OCI-LY1 (cell line): Measurements from ENCODE around the gene SLC39A6.
"Not testable (repeated sequence)": the region's sequence is repeated elsewhere in the genome, so short reads cannot be mapped to it uniquely, and the experiment has no call there.

ENCODE experiments used
- H2AFZ ChIP-seq: fragments of 200-600 bp; sonication (generic), shearing (Covaris generic); 2 replicates; pipeline ENCODE4 v1.6.0; 2014; ENCODE audit warnings: antibody characterized with exemption, mild to moderate bottlenecking, low read length
- H3F3A ChIP-seq: fragments of 200-600 bp; sonication (generic), shearing (Covaris generic); 2 replicates; pipeline ENCODE4 v1.6.0; 2014; ENCODE audit warnings: mild to moderate bottlenecking, antibody characterized with exemption, low read length, moderate library complexity; ENCODE audit not compliant: insufficient read depth
- H3K27ac ChIP-seq: fragments of 200-600 bp; sonication (generic); 2 replicates; pipeline ENCODE4 v1.5.1; 2014; ENCODE audit warnings: low read length, mixed run types, mild to moderate bottlenecking, low read depth; ENCODE audit not compliant: poor library complexity, severe bottlenecking
- H3K27me3 ChIP-seq: fragments of 200-600 bp; sonication (generic); 2 replicates; pipeline ENCODE4 v1.6.0; 2014; ENCODE audit warnings: antibody characterized with exemption, mild to moderate bottlenecking, low read length, moderate library complexity; ENCODE audit not compliant: insufficient read depth
- H3K36me3 ChIP-seq: fragments of 200-600 bp; sonication (generic); 2 replicates; pipeline ENCODE4 v1.6.1; 2014; ENCODE audit warnings: mild to moderate bottlenecking, antibody characterized with exemption, low read length, moderate library complexity, mixed read lengths; ENCODE audit not compliant: insufficient read depth
- H3K4me1 ChIP-seq: fragments of 200-600 bp; sonication (generic); 2 replicates; pipeline ENCODE4 v1.5.1; 2014; ENCODE audit warnings: mild to moderate bottlenecking, low read length, moderate library complexity; ENCODE audit not compliant: insufficient read depth, severe bottlenecking
- H3K4me2 ChIP-seq: fragments of 200-600 bp; sonication (generic), shearing (Covaris generic); 2 replicates; pipeline ENCODE4 v1.6.1; 2014; ENCODE audit warnings: low read length
- H3K4me3 ChIP-seq: fragments of 200-600 bp; sonication (generic); 2 replicates; pipeline ENCODE4 v1.5.1; 2014; ENCODE audit warnings: low read length, low read depth, mild to moderate bottlenecking, mixed read lengths; ENCODE audit not compliant: poor library complexity, severe bottlenecking
- H3K79me2 ChIP-seq: fragments of 200-600 bp; shearing (Covaris generic); 2 replicates; pipeline ENCODE4 v1.6.1; 2016; ENCODE audit warnings: mixed run types, low read length, mixed read lengths; ENCODE audit not compliant: insufficient read depth
- H3K9ac ChIP-seq: fragments of 200-600 bp; sonication (generic), shearing (Covaris generic); 2 replicates; pipeline ENCODE4 v1.6.1; 2014; ENCODE audit warnings: mild to moderate bottlenecking, low read length, mixed read lengths
- H3K9me2 ChIP-seq: fragments of 200-600 bp; sonication (generic), shearing (Covaris generic); 2 replicates; pipeline ENCODE4 v1.6.1; 2014; ENCODE audit warnings: low read depth, mild to moderate bottlenecking, low read length, mixed read lengths
- H3K9me3 ChIP-seq: fragments of 200-600 bp; shearing (Covaris generic); 2 replicates; pipeline ENCODE4 v1.6.1; 2014; ENCODE audit warnings: low read length, mixed read lengths
- H4K20me1 ChIP-seq: fragments of 200-600 bp; sonication (generic), shearing (Covaris generic); 2 replicates; pipeline ENCODE4 v1.6.0; 2016; ENCODE audit warnings: mild to moderate bottlenecking, low read length; ENCODE audit not compliant: insufficient read depth
- CTCF ChIP-seq: fragments of 200-600 bp; sonication (generic), shearing (Covaris generic); IDR thresholded peaks from 2 replicates; pipeline ENCODE4 v1.5.1; 2017; ENCODE audit warnings: mild to moderate bottlenecking, antibody characterized with exemption, low read length, moderate library complexity, mixed read lengths
- EZH2 ChIP-seq: fragments of 200-600 bp; sonication (generic), shearing (Covaris generic); IDR thresholded peaks from 2 replicates; pipeline ENCODE4 v1.8.0; 2017; ENCODE audit warnings: borderline replicate concordance, mixed run types, mild to moderate bottlenecking, antibody characterized with exemption, low read length, moderate library complexity, mixed read lengths

SLC39A6 gene

GRCh38 chr18:36094431-36094830 lies 34.7 kb downstream of the SLC39A6 start:
- Histone ChIP-seq H3K27me3 (no peaks in the 10 kb centered on the region), H3K4me1 (no peaks in the 10 kb centered on the region), H3K27ac (no peak overlapping the region), H3K9ac (no peak overlapping the region), H3K9me2 (no peaks in the 10 kb centered on the region), H3K4me3 (no peak overlapping the region), H3K4me2 (no peak overlapping the region), H4K20me1 (no peaks in the 10 kb centered on the region), H3F3A (no peaks in the 10 kb centered on the region), H3K36me3 (no peaks in the 10 kb centered on the region), H2AFZ (no peak overlapping the region), H3K79me2 (no peaks in the 10 kb centered on the region), H3K9me3 (no peaks in the 10 kb centered on the region)
- TF ChIP-seq EZH2, result no peak
- no peak for TF ChIP-seq CTCF

GRCh38 chr18:36092116-36092515 lies 37.0 kb downstream of the SLC39A6 start:
- not testable (repeated sequence) for H2AFZ ChIP-seq, H3K27me3 ChIP-seq, H3K9ac ChIP-seq, H4K20me1 ChIP-seq, H3K9me3 ChIP-seq, H3K4me1 ChIP-seq, H3K27ac ChIP-seq, H3F3A ChIP-seq, H3K79me2 ChIP-seq, H3K4me2 ChIP-seq, H3K9me2 ChIP-seq, H3K36me3 ChIP-seq, H3K4me3 ChIP-seq

- Histone ChIP-seq H3K27me3 (no peaks in the 10 kb centered on the region), H3K4me1 (no peaks in the 10 kb centered on the region), H3K36me3 (no peaks in the 10 kb centered on the region), H3K9me3 (no peaks in the 10 kb centered on the region), H3K4me3 (no peak overlapping the region), H3K9ac (no peak overlapping the region), H3K4me2 (no peak overlapping the region), H3K27ac (no peak overlapping the region), H3K79me2 (no peaks in the 10 kb centered on the region), H3K9me2 (no peaks in the 10 kb centered on the region), H3F3A (no peaks in the 10 kb centered on the region), H2AFZ (no peak overlapping the region), H4K20me1 (no peaks in the 10 kb centered on the region)
- no peak for TF ChIP-seq EZH2
- no peak for TF ChIP-seq CTCF
These were observed 40.1 kb downstream of the SLC39A6 start for GRCh38 chr18:36089001-36089400.

GRCh38 chr18:36088256-36088655 lies 40.9 kb downstream of the SLC39A6 start:
- H3K4me2 ChIP-seq, result no peak overlapping the region
- H3F3A ChIP-seq, result no peaks in the 10 kb centered on the region
- no peaks in the 10 kb centered on the region for H4K20me1 ChIP-seq
- no peaks in the 10 kb centered on the region for H3K9me2 ChIP-seq
- no peaks in the 10 kb centered on the region for H3K4me1 ChIP-seq
- no peak overlapping the region for H3K4me3 ChIP-seq
- no peak overlapping the region for H2AFZ ChIP-seq
- no peaks in the 10 kb centered on the region for H3K27me3 ChIP-seq
- TF ChIP-seq CTCF, result no peak
- no peak for TF ChIP-seq EZH2
- H3K9me3 ChIP-seq, result no peaks in the 10 kb centered on the region
- H3K9ac ChIP-seq, result no peak overlapping the region
- no peaks in the 10 kb centered on the region for H3K36me3 ChIP-seq
- H3K27ac ChIP-seq, result no peak overlapping the region
- H3K79me2 ChIP-seq, result no peaks in the 10 kb centered on the region
